Stimulated activated CD4-positive, alpha-beta T cell treated with anti-CD3 and anti-CD28 coated beads, Interleukin-2, amount 100 ng/mL, for 48 hours (primary cell): Measurements from ENCODE around the gene SNRPD1.
"Not testable (repeated sequence)": the region's sequence is repeated elsewhere in the genome, so short reads cannot be mapped to it uniquely, and the experiment has no call there.

Experiments
- DNase-seq, 2 donors: peaks; one replicate each; pipeline ENCODE4 v3.0.0-alpha.2; 2020

The SNRPD1 gene

GRCh38 chr18:21638822-21639221 is 26.7 kb downstream of the SNRPD1 start:
- no peak for DNase-seq

GRCh38 chr18:21640375-21640774 is 28.3 kb downstream of the SNRPD1 start:
- DNase-seq = not testable (repeated sequence)

GRCh38 chr18:21650311-21650710 is 38.2 kb downstream of the SNRPD1 start:
- DNase-seq = no peak

DNA sequence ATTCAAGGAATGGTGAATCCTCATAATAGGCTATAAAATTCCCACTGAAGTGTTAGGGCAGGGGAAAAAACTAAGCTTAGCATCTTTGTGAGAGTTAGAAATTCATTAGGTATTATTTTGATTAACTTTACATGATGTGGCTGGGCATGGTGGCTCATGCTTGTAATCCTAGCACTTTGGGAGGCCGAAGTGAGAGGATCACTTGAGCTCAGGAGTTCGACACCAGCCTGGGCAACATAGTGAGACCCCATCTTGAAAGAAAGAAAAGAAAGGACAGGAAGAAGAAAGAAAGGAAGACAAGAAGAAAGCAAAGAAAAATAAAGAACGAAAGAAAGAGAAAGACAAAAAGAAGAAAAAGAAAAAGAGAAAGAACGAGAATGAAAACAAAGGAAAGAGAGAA is 40.0 kb downstream of the SNRPD1 start:
- no peak for DNase-seq

DNA sequence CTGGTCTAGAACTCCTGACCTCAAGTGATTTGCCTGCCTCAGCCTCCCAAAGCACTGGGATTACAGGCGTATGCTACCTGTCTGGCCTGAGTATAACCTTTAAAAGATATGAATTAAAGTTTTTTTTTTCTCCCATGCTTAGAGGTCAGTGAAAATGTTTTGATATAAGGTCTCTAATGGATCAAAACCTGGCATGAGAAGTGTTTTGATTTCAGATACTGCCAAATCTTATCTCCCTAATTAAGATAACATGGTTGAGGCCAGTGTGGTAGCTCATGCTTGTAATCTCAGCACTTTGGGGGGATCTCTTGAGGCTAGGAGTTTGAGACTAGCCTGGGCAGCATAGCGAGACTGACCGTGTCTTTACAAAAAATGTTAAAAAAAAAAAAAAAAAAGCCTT is 41.2 kb downstream of the SNRPD1 start:
- no peak for DNase-seq

GRCh38 chr18:21656402-21656801 is 44.3 kb downstream of the SNRPD1 start:
- no peak for DNase-seq

DNA sequence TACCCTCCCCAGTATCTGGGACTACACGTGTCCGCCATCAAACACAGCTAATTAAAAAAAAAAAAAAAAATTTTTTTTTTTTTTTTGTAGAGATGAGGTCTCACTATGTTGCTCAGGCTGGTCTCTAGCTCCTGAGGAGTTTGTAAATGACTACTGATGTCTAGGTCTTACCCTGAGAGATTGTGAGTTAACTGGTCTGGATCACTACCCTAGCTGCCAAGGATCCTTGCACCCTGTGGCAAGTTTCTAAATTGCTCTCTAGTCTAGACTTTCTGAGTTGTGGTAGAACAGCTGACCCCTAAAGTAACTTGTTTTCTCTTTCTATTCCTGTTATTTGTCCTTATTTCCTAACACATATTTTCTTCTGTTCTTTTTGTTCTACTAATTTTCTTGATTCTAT is 48.0 kb downstream of the SNRPD1 start:
- no peak for DNase-seq

DNA sequence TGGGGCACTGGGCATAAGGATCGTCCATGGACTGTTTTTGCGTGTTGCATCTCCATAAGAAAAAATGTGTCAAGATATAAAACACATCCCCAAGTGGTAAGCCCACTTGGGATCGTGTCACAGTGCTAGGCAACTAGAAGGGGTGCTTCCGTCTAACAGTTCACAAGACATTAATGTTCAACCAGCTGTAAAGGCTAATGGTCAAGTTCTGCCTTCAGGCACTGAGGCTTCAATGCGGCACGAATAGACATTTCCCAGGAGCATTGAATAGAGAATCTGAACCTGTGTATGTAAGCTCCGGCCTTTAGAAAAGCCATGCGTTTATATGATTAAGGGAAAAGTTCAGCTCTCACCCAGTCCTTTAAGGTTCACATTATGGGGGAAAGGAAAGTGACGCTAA is 50.5 kb downstream of the SNRPD1 start:
- DNase-seq = no peak

GRCh38 chr18:21663578-21663977 is 51.5 kb downstream of the SNRPD1 start:
- no peak for DNase-seq

- DNase-seq = no peak
Observed at GRCh38 chr18:21664069-21664468, 52.0 kb downstream of the SNRPD1 start.

GRCh38 chr18:21669736-21670285 is 57.7 kb downstream of the SNRPD1 start:
- no peak for DNase-seq

DNA sequence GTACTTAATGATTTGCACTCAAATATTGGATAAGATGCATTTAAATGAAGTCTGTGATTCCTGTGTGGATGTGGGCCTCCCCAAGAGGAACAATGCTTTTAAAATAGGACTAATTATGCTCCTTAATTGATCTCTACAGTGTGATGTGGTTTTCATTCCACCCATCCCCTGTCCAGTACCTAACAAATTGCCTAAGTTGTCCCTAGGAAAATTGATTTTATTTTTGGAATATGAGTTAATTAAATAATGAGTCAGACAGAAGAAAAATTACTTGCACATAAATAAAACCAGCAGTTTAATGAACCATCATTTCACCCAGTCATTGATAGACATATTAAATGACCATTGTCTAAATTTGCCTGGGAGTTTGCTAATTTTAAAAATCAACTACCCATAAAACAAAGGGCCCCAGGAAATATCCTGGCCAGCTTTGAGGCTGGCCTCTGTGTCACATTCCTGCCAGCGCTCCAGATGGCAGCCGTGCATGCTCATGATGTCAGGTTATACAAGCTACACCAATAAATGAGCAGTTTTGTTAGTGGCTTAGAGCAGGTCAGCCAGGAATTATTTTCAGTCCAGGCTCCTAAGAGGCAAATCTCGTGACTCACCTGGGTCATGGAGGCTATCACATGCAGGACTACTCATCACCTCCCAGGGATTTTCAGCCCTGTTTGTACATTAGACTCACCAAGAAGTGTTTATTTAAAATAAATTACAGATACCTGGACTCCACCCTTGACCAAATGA is 60.6 kb downstream of the SNRPD1 start:
- DNase-seq = no peak

GRCh38 chr18:21675354-21675753 is 63.2 kb downstream of the SNRPD1 start:
- not testable (repeated sequence) for DNase-seq

DNA sequence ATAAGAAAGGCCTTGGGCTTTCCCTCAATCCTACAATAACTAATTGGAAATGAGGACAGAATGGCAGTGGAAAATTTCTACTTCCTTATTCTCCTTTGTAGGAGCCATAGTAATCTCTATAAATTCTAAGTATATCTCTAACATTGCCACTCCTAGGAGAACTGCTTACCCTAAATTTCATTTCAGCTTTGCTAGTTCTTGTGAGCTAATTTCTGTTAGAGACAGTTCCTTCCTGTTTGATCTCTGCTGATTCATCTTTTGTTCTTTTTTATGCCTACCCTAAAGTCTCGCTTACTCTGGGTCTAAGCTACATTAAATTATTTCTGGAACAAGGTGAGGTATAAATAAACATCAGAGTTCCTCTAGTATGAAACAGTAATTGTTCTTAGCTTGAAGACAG is 66.7 kb downstream of the SNRPD1 start:
- DNase-seq = no peak

GRCh38 chr18:21680161-21680560 is 68.0 kb downstream of the SNRPD1 start:
- no peak for DNase-seq

DNA sequence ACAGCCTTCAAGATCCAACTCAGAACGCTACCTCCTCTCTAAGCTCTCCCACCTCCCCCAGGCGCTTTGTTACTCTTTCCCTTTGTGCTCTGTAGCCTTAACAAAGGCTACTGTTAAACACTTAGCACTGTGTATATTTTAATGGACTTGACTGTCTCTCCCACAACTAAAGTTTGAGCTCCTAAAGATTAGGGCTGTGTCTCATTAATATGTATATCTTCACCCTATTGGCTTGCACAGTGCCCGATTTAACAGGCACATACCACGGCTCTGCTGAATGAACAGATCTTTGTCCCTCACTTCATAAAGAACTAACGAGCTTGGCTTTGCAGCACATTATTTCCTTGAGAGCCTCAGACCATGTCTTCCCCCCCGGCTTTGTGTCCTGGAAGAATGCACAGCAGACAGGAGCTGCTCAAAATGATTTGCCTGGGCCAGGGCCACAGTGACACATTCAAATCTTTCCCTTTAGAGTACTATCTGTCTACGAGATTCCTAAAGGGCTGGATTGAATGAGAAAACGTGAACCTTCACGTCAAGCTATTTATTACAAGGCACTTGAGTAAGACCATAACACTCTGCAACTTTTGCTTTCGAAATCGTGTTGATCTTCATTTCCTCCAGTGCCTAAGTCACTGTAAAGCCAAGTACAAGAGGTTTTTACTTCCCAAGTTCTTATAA is 70.4 kb downstream of the SNRPD1 start:
- peak in 1 of 2 donors; percentile 12 for DNase-seq
